ENCODE results near the gene KIF24. TPM values are rescaled to one million over a fixed set of nuclear protein-coding genes. Genes with fewer than 3 reads are reported as not detected.

The KIF24 gene
- total RNA-seq, 2 experiments from 2014 or later = 13.9 to 19.4 TPM

DNA sequence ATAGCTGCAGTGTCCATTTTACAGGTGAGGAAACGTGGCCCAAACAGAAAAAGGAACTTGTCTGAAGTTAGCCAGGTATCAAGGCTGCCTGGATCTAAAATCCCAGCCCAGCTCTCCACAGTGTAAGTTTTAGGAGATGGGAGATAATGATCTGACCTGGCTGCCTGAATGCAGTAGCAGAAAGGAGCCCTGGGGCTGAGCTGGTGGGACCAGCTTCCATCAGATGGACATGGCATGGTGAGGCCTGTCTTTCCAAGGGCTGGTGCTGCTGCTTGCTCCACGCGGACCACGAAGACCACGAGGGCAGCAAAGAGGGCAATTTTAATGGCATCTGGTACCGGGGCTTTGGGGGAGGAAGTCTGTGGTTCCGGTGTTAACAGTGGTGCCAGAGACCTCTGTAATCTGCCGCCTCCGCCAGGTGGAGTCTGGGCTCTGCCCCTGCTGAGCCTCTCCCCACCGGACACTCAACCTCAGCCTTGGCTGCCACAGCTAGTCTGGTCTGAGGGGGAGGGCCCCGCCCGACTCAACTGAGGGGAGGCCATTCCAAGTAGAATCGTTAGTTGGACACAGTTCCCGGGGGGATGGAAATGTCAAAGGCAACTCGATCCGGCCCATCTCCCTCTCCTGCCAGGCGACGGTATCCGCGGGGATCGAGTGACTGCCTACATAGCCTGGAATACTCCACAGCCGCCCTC, 47.0 kb upstream of the KIF24 start:
- no TSS peak for BruUV-seq (replicated peaks)
- no peak overlapping the region for H3K27ac ChIP-seq (ENCODE audit: low read depth, low read length, poor library complexity, severe bottlenecking)
- ChIA-PET CTCF (ENCODE audit: unreplicated experiment) (interaction anchor here (1.8 kb wide), 1 partner anchor 44 kb away, joined by 6 read pairs; no protein-coding TSS in a partner anchor), POLR2A (no interaction called here)
- no peak for TF ChIP-seq EZH2phosphoT487 (IDR thresholded peaks at IDR 0.05; ENCODE audit: borderline replicate concordance, low read depth, low read length)
- TF ChIP-seq, protein P1, sequence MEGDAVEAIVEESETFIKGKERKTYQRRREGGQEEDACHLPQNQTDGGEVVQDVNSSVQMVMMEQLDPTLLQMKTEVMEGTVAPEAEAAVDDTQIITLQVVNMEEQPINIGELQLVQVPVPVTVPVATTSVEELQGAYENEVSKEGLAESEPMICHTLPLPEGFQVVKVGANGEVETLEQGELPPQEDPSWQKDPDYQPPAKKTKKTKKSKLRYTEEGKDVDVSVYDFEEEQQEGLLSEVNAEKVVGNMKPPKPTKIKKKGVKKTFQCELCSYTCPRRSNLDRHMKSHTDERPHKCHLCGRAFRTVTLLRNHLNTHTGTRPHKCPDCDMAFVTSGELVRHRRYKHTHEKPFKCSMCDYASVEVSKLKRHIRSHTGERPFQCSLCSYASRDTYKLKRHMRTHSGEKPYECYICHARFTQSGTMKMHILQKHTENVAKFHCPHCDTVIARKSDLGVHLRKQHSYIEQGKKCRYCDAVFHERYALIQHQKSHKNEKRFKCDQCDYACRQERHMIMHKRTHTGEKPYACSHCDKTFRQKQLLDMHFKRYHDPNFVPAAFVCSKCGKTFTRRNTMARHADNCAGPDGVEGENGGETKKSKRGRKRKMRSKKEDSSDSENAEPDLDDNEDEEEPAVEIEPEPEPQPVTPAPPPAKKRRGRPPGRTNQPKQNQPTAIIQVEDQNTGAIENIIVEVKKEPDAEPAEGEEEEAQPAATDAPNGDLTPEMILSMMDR (conservative IDR thresholded peaks at IDR 0.05; ENCODE audit: low read length) = peak; percentile 71
- H3K9me3 ChIP-seq (ENCODE audit: low read length) = no peaks in the 10 kb centered on the region
- peak; percentile 78 for DNase-seq (ENCODE audit: low spot score)
- intact Hi-C loops (cut with micrococcal nuclease; ENCODE audit: unreplicated experiment) = no loop called here
- H2AFZ ChIP-seq (ENCODE audit: low read length) = peak overlapping the region; percentile 71
- no peaks in the 10 kb centered on the region for H3K9me2 ChIP-seq (ENCODE audit: insufficient read depth, low read length)
- peaks cover 38% of the 10 kb centered on the region for H3K4me1 ChIP-seq (ENCODE audit: insufficient read depth, low read length, poor library complexity, severe bottlenecking)
- peak overlapping the region; percentile 76 for H3K4me3 ChIP-seq (ENCODE audit: low read depth, low read length, poor library complexity, severe bottlenecking)
- no peaks in the 10 kb centered on the region; the same call in 1 of the 2 replicates for H3K36me3 ChIP-seq (ENCODE audit: insufficient read depth, low read length)
- no peaks in the 10 kb centered on the region for H4K20me1 ChIP-seq (ENCODE audit: insufficient read depth, low read length)
- H3K79me2 ChIP-seq (ENCODE audit: insufficient read depth, low read depth, low read length) = no peaks in the 10 kb centered on the region
- H3K4me2 ChIP-seq (ENCODE audit: low read length) = peak overlapping the region; percentile 86

DNA sequence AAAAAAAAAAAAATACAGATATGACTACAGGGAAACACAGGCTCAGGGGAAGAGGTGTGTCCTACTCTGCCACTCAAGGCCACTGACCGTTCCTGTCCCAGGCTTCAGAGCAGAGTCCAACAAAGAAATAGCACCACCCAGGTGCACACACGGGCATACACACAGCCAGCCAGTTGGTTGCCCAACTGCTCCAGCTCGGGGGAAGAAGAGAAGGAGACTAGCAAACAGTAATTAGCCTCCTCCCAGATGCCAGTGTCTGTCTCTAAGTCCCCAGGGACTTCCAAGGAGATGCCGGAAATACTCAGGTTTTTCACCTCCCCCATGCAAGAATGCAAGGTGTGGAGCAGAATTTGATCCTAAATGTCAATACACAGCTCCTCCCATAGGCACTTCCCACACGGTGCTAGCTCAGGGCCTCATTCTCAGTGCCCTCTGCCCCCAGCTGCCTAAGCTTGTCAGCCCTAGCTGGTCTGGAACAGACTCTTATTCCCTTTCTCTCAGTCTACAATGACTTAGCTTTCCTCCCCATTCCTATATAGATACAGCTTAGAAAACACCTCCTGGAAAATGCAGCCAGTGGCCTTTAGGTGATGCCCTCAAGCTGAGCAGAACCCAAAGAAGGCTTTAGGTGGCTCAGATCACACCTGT, 46.0 kb upstream of the KIF24 start:
- no peaks in the 10 kb centered on the region for H3K9me3 ChIP-seq (ENCODE audit: low read length)
- H3K4me2 ChIP-seq (ENCODE audit: low read length) = peak overlapping the region; percentile 86
- intact Hi-C loops (cut with micrococcal nuclease; ENCODE audit: unreplicated experiment) = no loop called here
- BruUV-seq (replicated peaks) = TSS peak; percentile 55
- H4K20me1 ChIP-seq (ENCODE audit: insufficient read depth, low read length) = no peaks in the 10 kb centered on the region
- DNase-seq (ENCODE audit: low spot score) = peak; percentile 24
- no peaks in the 10 kb centered on the region for H3K79me2 ChIP-seq (ENCODE audit: insufficient read depth, low read depth, low read length)
- CTCF ChIA-PET (ENCODE audit: unreplicated experiment) = interaction anchor here (0.6 to 1.8 kb wide), 2 partner anchors 42 to 43 kb away, joined by 3 to 6 read pairs; no protein-coding TSS in a partner anchor
- peaks cover 29% of the 10 kb centered on the region for H3K4me1 ChIP-seq (ENCODE audit: insufficient read depth, low read length, poor library complexity, severe bottlenecking)
- no peaks in the 10 kb centered on the region; the same call in 1 of the 2 replicates for H3K36me3 ChIP-seq (ENCODE audit: insufficient read depth, low read length)
- H3K27ac ChIP-seq (ENCODE audit: low read depth, low read length, poor library complexity, severe bottlenecking) = no peak overlapping the region
- TF ChIP-seq, protein P1 (conservative IDR thresholded peaks at IDR 0.05; ENCODE audit: low read length) = peak; percentile 38; the same call in 1 of the 2 replicates
- TF ChIP-seq EZH2phosphoT487 (IDR thresholded peaks at IDR 0.05; ENCODE audit: borderline replicate concordance, low read depth, low read length) = no peak
- H2AFZ ChIP-seq (ENCODE audit: low read length) = no peak overlapping the region
- H3K4me3 ChIP-seq (ENCODE audit: low read depth, low read length, poor library complexity, severe bottlenecking) = no peak overlapping the region
- H3K9me2 ChIP-seq (ENCODE audit: insufficient read depth, low read length) = no peaks in the 10 kb centered on the region
- POLR2A ChIA-PET = interaction anchor here (0.7 kb wide), 1 partner anchor 268 kb away, joined by 3 read pairs; no protein-coding TSS in a partner anchor

All from OCI-LY7 (cell line).